Stimulated activated CD8-positive, alpha-beta memory T cell treated with anti-CD3 and anti-CD28 coated beads, Interleukin-15, amount 100 ng/mL, for 1 hour (primary cell): Measurements from ENCODE around the gene SSC4D.
A peak's percentile ranks its signal among the peaks of the same experiment; 100 is the strongest.
"Not testable (repeated sequence)": the region's sequence is repeated elsewhere in the genome, so short reads cannot be mapped to it uniquely, and the experiment has no call there.

Experiments used
- DNase-seq: peaks from one replicate; pipeline ENCODE4 v3.0.0-alpha.2; 2020; ENCODE audit warnings: low read depth

Gene SSC4D

DNA sequence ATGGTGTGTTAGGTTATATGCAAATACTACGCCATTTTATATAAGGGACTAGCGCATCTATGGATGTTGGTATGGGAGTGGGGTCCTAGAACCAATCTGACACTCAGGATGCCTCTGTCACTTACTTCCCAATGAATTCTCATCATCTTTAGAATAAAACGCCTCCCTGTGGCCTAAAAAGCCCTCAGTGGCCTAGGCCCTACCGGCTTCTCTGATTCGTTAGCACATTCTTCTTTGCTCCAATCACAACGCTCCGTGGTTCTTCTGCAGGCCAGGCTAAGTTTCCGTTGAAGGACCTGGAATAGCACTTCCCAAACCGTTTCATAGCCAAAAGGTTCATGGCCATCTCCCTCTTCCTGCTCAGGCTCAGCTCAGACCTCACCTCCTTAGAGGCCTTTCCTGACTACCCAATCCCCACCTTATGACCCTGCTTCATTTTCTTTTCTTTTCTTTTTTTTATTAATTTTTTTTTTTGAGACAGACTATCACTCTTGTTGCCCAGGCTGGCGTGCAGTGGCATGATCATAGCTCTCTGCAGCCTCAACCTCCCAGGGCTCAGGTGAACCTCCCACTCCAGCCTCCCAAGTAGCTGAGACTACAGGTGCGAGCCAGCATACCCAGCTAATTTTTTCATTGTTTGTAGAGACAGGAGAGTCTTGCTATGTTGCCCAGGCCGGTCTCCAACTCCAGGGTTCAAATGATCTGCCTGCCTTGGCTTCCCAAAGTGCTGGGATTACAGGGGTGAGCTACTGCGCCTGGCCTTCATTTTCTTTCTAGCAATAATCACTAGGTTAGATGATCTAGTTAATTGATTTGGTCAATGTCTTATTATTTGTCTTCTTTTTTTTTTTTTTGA lies 26.2 kb downstream of the SSC4D start:
- no peak for DNase-seq

DNA sequence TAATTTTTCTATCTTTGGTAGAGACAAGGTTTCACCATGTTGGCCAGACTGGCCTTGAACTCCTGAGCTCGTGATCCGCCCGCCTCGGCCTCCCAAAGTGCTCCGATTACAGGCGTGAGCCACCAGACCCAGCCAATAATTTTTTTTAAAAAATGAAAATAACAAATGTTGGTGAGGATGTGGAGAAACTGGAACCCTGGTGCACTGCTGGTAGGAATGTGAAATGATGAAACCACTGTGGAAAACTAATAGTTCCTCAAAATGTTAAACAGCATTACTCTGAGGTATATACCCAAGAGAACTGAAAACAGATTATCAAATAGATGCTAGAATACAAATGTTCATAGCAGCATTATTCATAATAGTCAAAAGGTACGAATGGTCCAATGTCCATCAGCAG lies 27.7 kb downstream of the SSC4D start:
- DNase-seq: no peak

DNA sequence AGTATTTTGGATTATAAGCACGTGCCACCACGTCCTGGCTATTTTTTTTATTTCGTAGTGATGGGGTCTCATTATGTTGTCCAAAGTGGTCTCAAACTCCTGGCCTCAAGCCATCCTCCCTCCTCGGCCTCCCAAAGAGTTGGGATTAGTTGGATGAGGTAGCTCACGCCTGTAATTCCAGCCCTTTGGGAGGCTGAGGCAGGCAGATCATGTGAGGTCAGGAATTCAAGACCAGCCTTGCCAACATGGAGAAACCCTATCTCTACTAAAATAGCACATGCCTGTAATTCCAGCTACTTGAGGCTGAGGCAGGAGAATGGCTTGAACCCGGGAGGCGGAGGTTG lies 28.9 kb downstream of the SSC4D start:
- no peak for DNase-seq

DNA sequence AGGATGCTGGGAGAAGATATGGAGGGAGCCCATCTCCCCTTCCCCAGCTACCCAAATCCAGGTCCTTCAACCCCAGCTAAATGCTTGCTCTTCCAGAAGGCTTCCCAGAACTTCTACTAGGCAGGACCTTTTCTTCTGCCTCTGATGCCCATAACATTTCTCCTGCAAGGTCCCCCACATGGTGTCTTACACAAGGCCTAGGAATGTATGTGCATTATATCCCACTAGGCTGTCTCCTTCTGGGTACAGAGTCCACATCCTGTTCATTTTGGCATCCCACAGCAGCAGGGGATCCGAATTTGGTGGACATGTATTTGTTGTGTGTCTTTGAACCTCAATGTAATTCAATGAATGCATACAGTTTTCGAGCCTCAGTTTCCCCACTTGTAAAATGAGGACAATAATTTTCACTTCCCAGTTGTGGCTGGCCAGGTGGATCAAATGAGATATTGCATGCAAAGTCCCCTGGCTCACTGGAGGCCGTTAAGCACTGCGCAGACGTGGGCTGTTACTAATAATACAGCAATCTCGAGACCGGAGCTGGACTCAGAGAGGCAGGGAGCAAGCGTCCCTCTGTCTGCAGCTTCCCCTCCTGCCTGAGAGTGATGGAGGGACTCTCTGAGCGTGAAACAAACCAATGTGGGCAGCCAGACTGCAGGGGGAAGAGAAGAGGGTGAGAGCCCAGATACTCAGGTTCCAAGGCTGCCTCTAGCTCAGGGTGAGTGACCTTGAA lies 32.1 kb downstream of the SSC4D start:
- no peak for DNase-seq

DNA sequence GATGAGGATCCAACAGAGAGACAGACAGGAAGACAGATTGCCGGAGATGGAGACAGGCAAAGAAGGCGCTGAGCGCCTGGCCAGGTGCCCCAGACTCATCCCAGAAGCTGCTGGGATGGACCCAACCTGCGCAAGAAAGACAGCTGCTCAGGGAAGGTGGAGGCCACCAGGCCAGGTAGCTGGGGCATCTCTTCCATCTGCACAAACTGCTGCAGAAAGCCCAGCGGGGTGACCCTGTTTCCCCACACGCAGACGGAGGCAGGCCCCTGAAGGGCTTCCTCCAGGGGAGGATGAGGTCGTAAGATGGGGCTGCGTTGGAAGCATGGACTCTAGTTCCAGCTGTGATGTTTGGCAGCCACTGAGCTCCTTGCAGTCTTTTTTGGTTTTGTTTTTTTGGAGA lies 34.2 kb downstream of the SSC4D start:
- DNase-seq: no peak

DNA sequence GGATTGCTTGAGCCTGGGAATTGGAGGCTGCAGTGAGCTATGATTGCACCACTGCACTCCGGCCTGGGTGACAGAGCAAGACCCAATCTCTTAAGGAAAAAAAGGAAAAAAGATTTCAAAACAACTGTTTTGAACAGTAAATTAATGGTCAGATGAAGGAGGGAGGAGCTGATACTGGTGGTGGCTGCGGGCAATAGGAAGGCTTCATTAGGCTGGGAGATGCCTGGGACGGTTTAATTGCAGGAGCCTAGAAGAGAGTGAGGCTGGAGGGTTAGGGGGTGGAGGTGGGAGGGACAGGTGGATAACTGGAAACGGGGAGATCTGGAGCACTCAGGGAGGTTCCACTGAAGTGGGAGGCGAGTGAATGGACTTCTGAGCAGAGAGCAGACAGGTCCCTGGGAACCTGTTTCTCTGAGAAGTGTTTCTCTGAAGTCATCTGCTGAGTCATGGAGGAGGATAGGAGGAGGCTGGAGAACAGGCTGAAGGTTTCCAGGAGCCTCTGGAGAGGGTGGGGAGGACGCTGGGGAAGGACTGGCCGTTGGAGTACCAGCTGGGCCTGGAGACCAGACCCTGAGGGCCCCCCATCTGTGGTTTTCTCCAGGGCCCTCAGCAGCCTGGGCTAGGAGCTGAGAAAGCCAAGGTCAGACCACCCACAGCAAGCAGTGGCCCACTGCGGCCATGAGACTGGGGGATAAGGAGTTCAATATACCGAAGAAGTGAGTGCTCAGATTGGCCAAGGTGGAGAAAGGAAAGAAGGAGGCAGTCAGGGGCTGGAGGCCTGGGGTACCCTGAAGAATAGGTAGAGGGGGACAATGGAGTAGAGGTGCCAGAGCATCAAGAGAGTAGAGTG lies 36.3 kb downstream of the SSC4D start:
- DNase-seq: no peak

DNA sequence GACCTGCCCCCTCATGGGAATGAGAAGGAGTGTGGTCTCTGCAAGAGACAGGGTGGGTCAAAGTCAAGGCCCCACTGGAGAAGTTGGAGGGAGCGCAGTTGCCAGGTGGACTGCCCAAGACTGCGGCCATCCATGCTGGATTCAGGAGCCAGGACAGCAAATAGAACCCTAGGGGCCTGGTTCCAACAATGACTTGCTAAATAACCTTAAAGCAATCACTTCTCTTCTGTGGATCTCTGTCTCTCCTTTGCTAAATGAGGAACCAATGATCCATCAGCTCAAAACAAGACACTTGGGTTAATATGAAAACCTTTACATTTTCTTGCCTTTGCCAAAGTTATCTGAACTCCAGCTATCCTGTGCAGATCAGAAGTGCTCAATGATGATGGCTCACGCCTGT lies 38.1 kb downstream of the SSC4D start:
- DNase-seq: no peak

DNA sequence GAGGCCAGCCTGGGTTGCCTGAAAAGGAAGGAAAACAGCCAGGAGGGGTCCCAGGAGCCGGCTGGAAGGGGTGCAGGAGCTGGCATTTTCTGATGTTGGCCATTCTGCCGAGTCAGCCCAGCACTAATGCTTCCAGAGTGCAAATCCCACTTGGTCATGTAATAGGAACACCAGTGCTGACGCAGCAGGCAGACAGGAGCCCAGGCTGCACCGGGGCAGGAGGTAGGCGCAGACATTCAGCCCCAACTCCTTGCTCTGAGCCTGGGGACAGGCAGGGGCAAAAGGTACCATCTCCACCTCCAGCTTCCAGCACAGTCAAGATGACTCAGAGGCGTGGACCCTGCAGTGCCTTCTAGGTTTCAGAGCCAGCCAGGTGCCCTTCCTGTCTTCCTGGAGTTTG lies 40.5 kb downstream of the SSC4D start:
- DNase-seq: no peak

DNA sequence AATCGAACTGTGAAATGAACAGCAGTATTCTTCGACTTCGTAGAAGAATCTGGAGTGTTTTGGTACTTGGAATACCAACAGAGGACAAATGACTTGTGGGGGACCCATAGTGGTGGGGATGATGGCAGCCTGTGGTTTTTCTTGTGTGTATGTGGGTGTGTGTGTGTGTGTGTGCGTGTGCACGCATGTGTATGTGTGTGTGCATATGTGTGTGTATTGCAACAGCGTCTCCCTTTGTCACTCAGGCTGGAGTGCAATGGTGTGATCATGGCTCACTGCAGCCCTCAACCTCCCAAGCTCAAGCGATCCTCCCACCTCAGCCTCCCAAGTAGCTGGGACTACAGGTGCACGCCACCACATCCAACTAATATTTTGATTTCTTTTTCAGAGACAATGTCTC lies 41.3 kb downstream of the SSC4D start:
- no peak for DNase-seq

DNA sequence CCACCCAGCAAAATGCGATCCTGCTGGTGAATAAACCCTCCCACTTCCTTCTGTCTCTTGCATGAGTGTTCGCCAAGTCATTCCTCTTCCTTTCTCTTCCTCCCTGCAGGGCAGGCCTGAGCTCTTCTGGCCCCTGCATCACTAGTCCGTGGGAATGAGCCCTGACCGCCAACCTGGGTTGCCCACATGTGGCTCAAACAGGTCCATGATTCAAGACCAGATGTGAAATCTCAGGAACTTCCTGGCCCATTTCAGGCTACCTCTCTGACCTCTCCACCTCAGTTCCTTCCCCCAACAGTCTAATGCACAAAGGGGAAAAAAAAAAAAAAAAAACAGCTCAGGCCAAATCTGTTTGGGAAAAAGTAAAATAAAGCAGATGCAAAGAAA lies 45.3 kb downstream of the SSC4D start:
- no peak for DNase-seq

DNA sequence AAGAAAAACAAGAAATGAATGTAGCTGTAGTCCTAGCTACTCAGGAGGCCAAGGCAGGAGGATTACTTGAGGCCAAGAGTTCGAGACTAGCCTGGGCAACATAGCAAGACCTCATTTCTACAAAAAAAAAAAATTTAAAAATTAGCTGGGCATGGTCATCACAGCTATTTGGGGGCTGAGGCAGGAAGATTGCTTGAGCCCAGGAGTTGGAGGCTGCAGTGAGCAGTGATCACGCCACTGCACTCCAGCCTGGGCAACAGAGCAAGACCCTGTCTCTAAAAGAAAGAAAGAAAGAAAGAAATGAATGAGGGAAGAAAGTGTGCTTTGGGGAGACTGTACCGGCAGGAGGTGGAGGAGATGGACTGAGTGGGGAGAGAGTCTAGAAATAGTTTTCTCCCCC lies 45.7 kb downstream of the SSC4D start:
- not testable (repeated sequence) for DNase-seq

DNA sequence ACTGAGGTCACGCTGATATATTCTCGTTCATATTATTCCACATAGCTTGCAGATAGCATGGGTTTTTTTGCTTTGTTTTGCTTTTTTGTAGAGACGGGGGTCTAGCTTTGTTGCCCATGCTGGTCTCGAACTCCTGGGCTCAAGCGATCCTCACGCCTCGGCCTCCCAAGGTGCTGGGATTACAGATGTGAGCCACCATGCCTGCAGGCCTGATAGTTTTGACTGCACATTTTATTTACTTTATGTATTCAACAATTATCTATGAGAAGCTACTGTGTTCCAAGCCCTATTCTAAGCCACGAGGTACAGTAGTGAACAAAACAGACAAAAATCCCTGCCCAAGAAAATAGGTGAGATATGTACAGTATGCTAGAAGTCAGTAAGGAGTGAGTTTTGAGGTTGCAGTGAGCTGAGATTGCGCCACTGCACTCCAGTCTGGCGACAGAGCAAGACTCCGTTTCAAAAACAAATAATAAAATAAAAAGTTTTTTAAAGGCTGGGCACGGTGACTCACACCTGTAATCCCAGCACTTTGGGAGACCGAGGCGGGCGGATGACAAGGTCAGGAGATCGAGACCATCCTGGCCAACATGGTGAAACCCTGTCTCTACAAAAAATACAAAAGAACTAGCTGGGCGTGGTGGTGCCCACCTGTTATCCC lies 49.4 kb downstream of the SSC4D start:
- DNase-seq: no peak

DNA sequence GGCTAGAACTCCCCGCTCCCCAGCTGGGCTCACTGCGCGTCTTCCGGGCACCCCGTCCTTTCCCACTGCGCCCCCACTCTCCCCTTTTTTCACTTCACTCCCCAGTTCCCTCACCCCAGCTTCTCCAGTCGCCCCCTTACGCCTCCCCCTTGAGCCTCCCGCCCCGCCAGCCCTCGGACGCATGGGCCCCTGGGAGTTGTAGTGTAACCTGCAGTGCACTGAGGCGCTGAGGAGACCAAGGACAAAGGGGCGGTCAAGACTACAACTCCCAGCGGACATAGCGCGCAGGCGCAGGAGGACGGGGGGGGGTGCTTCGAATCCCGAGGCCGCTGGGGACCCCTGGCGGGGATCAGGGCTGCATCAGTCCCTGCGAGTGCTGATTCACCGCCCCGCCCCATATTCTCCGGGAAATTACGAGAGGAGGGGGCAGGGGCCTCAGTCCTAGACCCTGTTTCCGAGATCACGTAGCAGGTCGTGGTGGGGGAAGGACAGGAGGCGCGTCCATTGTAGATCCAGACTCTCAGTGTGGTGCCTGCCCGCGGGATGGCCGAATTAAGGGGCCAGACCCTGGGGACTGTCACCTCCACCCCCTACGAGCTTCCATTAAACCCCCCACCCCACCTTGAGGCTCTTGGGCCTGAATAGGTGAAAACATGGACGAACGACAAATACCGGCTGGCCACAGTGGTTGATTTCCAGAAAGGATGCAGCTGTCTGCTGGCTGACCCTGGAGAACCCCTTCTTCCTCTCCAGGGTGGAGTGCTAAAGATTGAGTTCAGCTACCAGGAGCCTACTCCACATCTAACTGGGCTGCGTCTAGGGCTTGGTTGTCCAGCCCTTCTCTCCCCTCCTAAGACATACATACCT lies 50.2 kb downstream of the SSC4D start:
- peak; percentile 82 for DNase-seq

DNA sequence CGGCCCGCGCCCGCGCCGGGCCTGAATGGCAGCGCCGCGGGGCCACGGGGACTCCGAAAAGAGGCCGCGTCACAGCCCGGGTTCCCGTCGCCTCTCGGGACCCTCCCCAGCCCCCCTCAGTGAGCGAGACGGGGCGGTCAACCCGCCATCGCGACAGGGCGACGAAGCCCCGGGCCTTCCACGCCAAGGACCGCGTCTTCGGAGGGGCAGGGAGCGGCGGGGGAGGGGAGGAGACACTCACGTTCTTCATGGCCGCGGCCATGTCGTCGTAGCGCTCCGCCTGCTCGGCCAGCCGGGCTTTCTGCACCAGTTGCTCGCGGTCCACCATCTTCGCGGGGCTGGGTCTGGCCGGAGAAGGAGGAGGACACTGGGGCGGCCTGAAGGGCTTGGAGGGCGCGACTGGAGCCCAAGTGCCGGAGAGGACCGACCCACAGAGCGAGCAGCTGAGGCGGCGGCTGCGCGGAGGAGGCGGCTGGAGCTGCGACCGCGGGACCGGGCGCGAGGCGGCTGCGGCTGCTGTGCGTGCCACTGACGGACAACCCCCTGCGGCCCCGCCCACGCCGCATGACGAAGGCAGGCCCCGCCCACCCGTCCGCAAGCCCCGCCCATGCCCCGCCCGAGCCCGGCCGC lies 50.9 kb downstream of the SSC4D start, which contains the start of gene YWHAG:
Gene YWHAG, minus strand, starts transcription at position 511 of the 630 bp plus-strand sequence. Its CDS starts 183 bp downstream, at position 328.
- peak; percentile 73 for DNase-seq

DNA sequence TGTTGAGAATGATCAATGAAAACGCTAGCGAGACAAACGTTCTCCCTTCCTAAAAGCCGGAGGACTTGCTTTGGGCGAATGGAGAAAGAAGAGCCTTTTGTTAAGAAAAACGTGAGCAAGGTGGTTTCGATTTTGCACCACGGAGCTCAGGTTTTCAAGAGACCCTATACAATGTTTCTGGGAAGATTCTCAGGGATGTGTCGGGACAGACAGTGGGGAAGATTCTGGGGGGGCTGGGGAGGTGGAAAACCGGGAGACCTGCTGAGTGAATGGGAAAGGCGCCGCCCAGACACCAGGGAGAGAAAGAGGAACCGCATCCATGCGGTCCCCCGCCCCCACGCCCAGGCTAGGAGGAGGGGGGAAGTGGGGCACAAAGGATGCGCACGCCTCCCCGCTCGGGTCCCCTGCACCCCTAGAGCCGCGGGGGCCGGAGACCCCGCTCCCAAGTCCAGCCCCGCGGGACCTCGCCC lies 51.5 kb downstream of the SSC4D start:
- DNase-seq: peak; percentile 10

DNA sequence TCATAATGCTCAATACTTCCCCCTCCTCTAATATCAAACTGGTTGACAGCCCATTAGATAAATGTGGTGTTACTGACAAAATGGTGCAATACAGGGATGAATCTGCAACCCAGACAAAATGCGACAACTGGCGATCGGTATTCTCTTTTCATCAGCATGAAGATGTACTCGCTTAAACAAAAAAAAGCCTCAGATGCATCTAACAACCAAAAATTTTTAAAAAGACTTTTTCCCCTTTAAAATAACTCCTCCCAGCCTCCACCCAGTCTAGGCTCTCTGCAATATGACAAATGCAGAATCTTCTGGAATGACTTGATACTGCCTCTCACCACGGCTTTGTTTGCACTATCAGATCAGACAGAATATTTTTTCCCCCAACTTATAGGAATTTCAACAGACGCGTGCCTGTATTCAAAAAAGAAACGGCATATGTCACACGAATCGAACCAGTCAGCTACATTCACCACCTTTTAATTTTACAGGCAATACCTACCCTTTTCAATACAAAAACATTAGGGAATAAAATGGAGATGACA lies 52.0 kb downstream of the SSC4D start:
- DNase-seq: no peak

DNA sequence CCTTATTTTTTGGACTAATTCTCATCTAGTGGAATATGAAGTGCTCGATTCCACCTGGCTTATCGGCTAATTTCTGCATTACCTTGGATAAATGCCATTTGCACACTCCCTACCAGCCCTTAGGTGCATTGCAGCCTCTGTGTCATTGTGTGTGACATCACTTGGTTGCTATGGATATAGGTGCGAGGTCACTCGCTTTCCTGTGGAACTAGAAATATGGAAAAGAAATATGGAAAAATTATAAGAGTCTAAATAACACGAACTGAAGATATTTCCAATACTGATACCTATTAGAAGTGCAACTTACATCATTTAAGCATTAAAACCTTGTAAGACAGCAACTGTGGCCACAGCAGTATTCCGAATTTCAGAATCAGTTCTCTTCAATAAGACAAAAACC lies 52.7 kb downstream of the SSC4D start:
- DNase-seq: no peak

DNA sequence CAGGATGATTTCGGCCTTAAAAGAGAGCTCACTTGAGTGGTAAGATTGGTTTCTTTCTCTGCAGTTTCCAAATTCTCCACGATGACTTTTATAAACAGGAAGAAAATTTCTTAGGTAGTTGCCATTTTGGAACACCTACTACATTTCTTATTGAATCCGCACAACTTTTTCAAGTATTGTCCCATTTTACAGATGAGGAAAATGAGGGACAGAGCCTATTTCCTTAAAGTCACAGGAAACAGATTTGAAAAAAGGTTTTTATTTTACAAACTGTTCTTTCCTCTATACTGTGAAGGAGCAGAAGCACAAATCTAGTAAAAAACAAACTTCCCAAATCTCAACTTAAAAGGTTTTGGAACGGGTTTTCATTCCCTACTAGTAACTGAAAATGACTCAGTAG lies 53.4 kb downstream of the SSC4D start:
- DNase-seq: no peak

DNA sequence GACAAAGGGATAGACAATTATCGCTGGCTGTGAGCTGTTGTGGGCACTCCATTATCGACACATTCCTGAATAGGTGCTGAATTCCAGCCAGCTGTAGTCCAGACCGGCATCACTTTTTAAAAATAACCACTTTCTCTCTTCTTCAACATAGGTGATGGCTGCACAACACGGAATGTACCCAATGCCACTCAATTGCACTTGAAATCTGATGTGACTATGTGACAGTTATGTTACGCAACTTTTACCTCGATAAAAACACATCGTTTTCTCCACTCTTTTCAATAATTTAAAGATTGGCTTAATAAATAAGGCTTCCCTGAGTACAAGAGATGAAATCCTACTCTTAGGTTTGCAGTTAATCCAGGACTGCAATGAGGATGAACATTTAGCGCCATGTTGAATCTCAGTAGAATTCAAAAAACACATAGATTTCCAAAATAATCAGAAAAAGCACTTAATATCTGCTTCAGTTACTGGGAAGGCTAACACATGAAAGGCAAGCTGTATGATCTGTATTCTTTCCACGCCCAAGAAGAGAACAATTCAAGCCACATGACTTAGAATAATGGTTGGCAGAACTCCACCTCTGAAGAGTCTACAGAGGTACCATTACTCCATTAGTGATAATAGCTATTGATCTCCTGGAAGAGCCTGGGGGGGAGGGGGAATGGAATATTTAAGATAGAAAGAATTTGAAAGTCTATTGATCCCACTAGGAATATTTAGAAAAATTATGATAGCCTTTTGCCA lies 54.3 kb downstream of the SSC4D start:
- no peak for DNase-seq
